HepG2 (cell line): ENCODE measurements around the gene SPARC. TPM values are rescaled to one million over a fixed set of nuclear protein-coding genes. Genes with fewer than 3 reads are reported as not detected.

Source experiments
- ATAC-seq: fragments of 200-7000 bp; cut with Tn5 transposase; 3 replicates; pipeline ENCODE4 v1.9.1; 2020; ENCODE audit warnings: mild to moderate bottlenecking, moderate library complexity
- BruUV-seq: library from RNA; stranded (reverse); fragments of 400-500 nt; replicated peaks from 2 replicates; lab custom pipeline; 2021; lab: Mats Ljungman, UMichigan
- CTCF ChIA-PET: fragments of 300-600 bp; formaldehyde crosslinking; extraction: SDS; loops from one replicate; lab custom pipeline; 2021; ENCODE audit warnings: low total read pairs, inconsistent platforms, low intra/inter-chr PET ratio; lab: Yijun Ruan, JAX
- POLR2A ChIA-PET: fragments of 350-600 bp; sonication (Branson Sonifier 250); formaldehyde crosslinking; loops from one replicate; lab custom pipeline; 2020; ENCODE audit warnings: antibody characterized with exemption, inconsistent platforms; lab: Yijun Ruan, JAX
- DNase-seq: peaks from one replicate; pipeline ENCODE4 v3.0.0-alpha.2; 2015; ENCODE audit warnings: low spot score
- FAIRE-seq: peaks from 3 replicates; lab custom pipeline; 2011; peaks lifted over from hg19 to GRCh38; lab: Jason Lieb, UNC
- H2AFZ ChIP-seq: one replicate; pipeline ENCODE4 v1.6.1; 2011; ENCODE audit warnings: low read length, inconsistent platforms
- H3K27ac ChIP-seq: fragments of 300-600 bp; 3 replicates; pipeline ENCODE4 v1.8.0; 2011; ENCODE audit warnings: mixed run types, mild to moderate bottlenecking, mixed read lengths, low read length, inconsistent platforms; ENCODE audit not compliant: insufficient read depth; ENCODE audit errors: extremely low read length
- H3K27me3 ChIP-seq, 2 experiments: fragments of 200-600 bp in 1 of 2; 2 replicates in 1 of 2; 3 replicates in 1 of 2; pipeline versions ENCODE4 v1.6.0 to v1.8.0; 2011; ENCODE audit warnings: low read length in 2 of 2, mild to moderate bottlenecking in 2 of 2, moderate library complexity in 2 of 2, inconsistent platforms in 1 of 2; ENCODE audit not compliant: insufficient read depth in 2 of 2, control insufficient read depth in 1 of 2
- H3K36me3 ChIP-seq, 2 experiments: fragments of 200-600 bp in 1 of 2; replicated peaks in 1 of 2; 2 replicates in 1 of 2; 3 replicates in 1 of 2; pipeline versions ENCODE4 v1.5.1 to v1.8.0; 2011; ENCODE audit warnings: low read length in 2 of 2, inconsistent platforms in 1 of 2; ENCODE audit not compliant: insufficient read depth in 2 of 2, control insufficient read depth in 1 of 2
- H3K4me1 ChIP-seq: 2 replicates; pipeline ENCODE4 v1.5.1; 2012; ENCODE audit warnings: low read length, inconsistent platforms; ENCODE audit not compliant: insufficient read depth
- H3K4me2 ChIP-seq: 2 replicates; pipeline ENCODE4 v1.6.0; 2011; ENCODE audit warnings: low read depth, low read length, inconsistent platforms
- H3K4me3 ChIP-seq, 3 experiments: fragments of 200-600 bp in 1 of 3; sonication (generic), shearing (Covaris generic) in 1 of 3; replicated peaks in 1 of 3; 2 replicates each; pipeline ENCODE4 v1.5.1; 2011 to 2016; ENCODE audit warnings: low read length in 3 of 3, inconsistent platforms in 2 of 3, low read depth in 2 of 3, mild to moderate bottlenecking in 2 of 3, control low read depth in 1 of 3, mixed read lengths in 1 of 3; ENCODE audit not compliant: insufficient read depth in 1 of 3
- H3K79me2 ChIP-seq: one replicate; pipeline ENCODE4 v1.6.1; 2011; ENCODE audit warnings: low read length, inconsistent platforms; ENCODE audit not compliant: insufficient read depth
- H3K9ac ChIP-seq: 2 replicates; pipeline ENCODE4 v1.6.0; 2011; ENCODE audit warnings: mild to moderate bottlenecking, low read depth, low read length, inconsistent platforms; ENCODE audit not compliant: insufficient read depth
- H3K9me3 ChIP-seq: 2 replicates; pipeline ENCODE4 v1.5.1; 2012; ENCODE audit warnings: mild to moderate bottlenecking, low read length
- H4K20me1 ChIP-seq: 2 replicates; pipeline ENCODE4 v1.6.0; 2011; ENCODE audit warnings: inconsistent platforms, mild to moderate bottlenecking, low read length, moderate library complexity; ENCODE audit not compliant: insufficient read depth
- PHF5A ChIP-seq: IDR thresholded peaks from one replicate; pipeline ENCODE4 v1.6.1; 2018; ENCODE audit warnings: low read depth, missing genetic modification reagents; ENCODE audit not compliant: unreplicated experiment
- SRSF4 ChIP-seq: fragments of 200-400 bp; formaldehyde crosslinking; IDR thresholded peaks from one replicate; pipeline ENCODE4 v1.6.1; 2018; ENCODE audit warnings: mild to moderate bottlenecking, low read depth, low read length, moderate library complexity; ENCODE audit not compliant: poor library complexity, severe bottlenecking
- WGBS: methylation state at CpG from one replicate; pipeline ENCODE4 v1.1.6; 2017; ENCODE audit warnings: low lambda C conversion rate; 5-methylcytosine and 5-hydroxymethylcytosine counted together
- in situ Hi-C: cut with HindIII; loops from 2 replicates; pipeline ENCODE4 v1.10.0; 2017; ENCODE audit warnings: low pct_unique_long_range_greater_than_20kb; ENCODE audit not compliant: extremely low pct_ligation_motif_present
- intact Hi-C: fragments of 100-400 bp; cut with micrococcal nuclease; formaldehyde crosslinking; loops from one replicate; pipeline ENCODE4 v1.10.0; 2022; ENCODE audit not compliant: unreplicated experiment
- polyA plus RNA-seq, 8 experiments: library from polyadenylated mRNA; depleted of rRNA in 3 of 8; stranded (reverse) in 7 of 8; unstranded in 1 of 8; fragments of >200 nt; fragmentation: Illumina TruSeq in 4 of 8; extraction: Trizol in 4 of 8; gene quantifications; 2 replicates each; pipeline versions ENCODE4 v1.2.1 to v1.2.3, GENCODE V29; 2011 to 2016; ENCODE audit warnings: low read depth in 4 of 8, missing spikeins in 1 of 8, mixed read lengths in 1 of 8; ENCODE audit not compliant: insufficient read depth in 1 of 8
- total RNA-seq, 5 experiments: library from RNA; depleted of rRNA; stranded (reverse); fragments of >200 nt; fragmentation: Illumina TruSeq; extraction: Trizol; gene quantifications; 2 replicates each; pipeline ENCODE4 v1.2.3, GENCODE V29; 2016; ENCODE audit warnings: low read depth in 1 of 5
- TF ChIP-seq, protein P1 (sequence below): sonication (generic); formaldehyde crosslinking; IDR thresholded peaks from 2 replicates; pipeline ENCODE4 v1.8.1; 2023; ENCODE audit warnings: missing genetic modification reagents, inconsistent platforms, borderline replicate concordance
- TF ChIP-seq, protein P2 (sequence below): sonication (generic); formaldehyde crosslinking; IDR thresholded peaks from 2 replicates; pipeline ENCODE4 v1.5.0; 2020; ENCODE audit warnings: mild to moderate bottlenecking, missing genetic modification reagents
- TF ChIP-seq, protein P3 (sequence below): sonication (generic); formaldehyde crosslinking; IDR thresholded peaks from 2 replicates; pipeline ENCODE4 v1.9.0; 2021; ENCODE audit warnings: mild to moderate bottlenecking, missing genetic modification reagents

Gene SPARC
- total and polyA plus RNA-seq, 2 of the 13 experiments (the other 11 are each of a cell fraction or from before 2014, with no cell fraction given) = 76.7 to 192 TPM

DNA sequence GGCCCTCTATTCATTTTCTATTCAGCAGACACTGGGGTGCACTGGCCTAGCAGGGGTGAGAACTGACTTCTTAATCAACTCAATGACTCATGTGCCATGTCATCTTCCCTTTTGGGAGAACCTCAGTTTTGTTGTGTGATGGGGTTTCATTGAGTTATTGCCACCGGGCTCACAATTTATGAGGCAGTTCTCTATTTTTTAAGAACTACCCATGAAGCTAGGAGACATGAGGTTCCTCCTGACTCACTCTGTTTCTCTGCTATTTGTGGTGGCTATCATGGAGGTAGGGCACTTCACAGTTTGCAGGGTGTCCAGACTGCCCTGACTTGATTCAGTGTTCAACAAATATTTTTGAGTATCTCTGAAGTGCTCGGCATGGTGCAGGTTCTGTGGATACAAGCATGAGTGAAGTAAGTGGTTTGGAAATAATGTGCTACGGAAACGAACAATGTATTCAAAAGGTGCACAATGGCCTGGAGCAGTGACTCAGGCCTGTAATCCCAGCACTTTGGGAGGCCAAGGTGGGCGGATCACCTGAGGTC lies 39.3 kb downstream of the SPARC start:
- ChIA-PET CTCF (no interaction called here), POLR2A (no interaction called here)
- Histone ChIP-seq H3K9ac (no peak overlapping the region), H3K27me3 (peaks cover 2 to 14% of the 10 kb centered on the region in 2 experiments; a peak in 3 of 5 replicates), H3K27ac (no peak overlapping the region), H3K79me2 (no peaks in the 10 kb centered on the region), H4K20me1 (no peaks in the 10 kb centered on the region), H3K4me1 (no peaks in the 10 kb centered on the region), H3K4me3 (no peak overlapping the region), H3K9me3 (no peaks in the 10 kb centered on the region), H3K36me3 (no peaks in the 10 kb centered on the region), H2AFZ (no peak overlapping the region), H3K4me2 (no peak overlapping the region)
- FAIRE-seq (no peak), DNase-seq (no peak), ATAC-seq (no peak)
- in situ Hi-C loops (no loop called here), intact Hi-C loops (no loop called here)
- BruUV-seq = no TSS peak
- 17% methylated on average over 5 of the region's 5 CpGs for WGBS
- TF ChIP-seq, protein P1, sequence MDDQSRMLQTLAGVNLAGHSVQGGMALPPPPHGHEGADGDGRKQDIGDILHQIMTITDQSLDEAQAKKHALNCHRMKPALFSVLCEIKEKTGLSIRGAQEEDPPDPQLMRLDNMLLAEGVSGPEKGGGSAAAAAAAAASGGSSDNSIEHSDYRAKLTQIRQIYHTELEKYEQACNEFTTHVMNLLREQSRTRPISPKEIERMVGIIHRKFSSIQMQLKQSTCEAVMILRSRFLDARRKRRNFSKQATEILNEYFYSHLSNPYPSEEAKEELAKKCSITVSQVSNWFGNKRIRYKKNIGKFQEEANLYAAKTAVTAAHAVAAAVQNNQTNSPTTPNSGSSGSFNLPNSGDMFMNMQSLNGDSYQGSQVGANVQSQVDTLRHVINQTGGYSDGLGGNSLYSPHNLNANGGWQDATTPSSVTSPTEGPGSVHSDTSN (CRISPR knock-in tag) = no peak
- TF ChIP-seq, protein P2, sequence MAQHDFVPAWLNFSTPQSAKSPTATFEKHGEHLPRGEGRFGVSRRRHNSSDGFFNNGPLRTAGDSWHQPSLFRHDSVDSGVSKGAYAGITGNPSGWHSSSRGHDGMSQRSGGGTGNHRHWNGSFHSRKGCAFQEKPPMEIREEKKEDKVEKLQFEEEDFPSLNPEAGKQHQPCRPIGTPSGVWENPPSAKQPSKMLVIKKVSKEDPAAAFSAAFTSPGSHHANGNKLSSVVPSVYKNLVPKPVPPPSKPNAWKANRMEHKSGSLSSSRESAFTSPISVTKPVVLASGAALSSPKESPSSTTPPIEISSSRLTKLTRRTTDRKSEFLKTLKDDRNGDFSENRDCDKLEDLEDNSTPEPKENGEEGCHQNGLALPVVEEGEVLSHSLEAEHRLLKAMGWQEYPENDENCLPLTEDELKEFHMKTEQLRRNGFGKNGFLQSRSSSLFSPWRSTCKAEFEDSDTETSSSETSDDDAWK (CRISPR knock-in tag) = no peak
- TF ChIP-seq PHF5A (CRISPR knock-in tag) (no peak), SRSF4 (no peak)
- TF ChIP-seq, protein P3, sequence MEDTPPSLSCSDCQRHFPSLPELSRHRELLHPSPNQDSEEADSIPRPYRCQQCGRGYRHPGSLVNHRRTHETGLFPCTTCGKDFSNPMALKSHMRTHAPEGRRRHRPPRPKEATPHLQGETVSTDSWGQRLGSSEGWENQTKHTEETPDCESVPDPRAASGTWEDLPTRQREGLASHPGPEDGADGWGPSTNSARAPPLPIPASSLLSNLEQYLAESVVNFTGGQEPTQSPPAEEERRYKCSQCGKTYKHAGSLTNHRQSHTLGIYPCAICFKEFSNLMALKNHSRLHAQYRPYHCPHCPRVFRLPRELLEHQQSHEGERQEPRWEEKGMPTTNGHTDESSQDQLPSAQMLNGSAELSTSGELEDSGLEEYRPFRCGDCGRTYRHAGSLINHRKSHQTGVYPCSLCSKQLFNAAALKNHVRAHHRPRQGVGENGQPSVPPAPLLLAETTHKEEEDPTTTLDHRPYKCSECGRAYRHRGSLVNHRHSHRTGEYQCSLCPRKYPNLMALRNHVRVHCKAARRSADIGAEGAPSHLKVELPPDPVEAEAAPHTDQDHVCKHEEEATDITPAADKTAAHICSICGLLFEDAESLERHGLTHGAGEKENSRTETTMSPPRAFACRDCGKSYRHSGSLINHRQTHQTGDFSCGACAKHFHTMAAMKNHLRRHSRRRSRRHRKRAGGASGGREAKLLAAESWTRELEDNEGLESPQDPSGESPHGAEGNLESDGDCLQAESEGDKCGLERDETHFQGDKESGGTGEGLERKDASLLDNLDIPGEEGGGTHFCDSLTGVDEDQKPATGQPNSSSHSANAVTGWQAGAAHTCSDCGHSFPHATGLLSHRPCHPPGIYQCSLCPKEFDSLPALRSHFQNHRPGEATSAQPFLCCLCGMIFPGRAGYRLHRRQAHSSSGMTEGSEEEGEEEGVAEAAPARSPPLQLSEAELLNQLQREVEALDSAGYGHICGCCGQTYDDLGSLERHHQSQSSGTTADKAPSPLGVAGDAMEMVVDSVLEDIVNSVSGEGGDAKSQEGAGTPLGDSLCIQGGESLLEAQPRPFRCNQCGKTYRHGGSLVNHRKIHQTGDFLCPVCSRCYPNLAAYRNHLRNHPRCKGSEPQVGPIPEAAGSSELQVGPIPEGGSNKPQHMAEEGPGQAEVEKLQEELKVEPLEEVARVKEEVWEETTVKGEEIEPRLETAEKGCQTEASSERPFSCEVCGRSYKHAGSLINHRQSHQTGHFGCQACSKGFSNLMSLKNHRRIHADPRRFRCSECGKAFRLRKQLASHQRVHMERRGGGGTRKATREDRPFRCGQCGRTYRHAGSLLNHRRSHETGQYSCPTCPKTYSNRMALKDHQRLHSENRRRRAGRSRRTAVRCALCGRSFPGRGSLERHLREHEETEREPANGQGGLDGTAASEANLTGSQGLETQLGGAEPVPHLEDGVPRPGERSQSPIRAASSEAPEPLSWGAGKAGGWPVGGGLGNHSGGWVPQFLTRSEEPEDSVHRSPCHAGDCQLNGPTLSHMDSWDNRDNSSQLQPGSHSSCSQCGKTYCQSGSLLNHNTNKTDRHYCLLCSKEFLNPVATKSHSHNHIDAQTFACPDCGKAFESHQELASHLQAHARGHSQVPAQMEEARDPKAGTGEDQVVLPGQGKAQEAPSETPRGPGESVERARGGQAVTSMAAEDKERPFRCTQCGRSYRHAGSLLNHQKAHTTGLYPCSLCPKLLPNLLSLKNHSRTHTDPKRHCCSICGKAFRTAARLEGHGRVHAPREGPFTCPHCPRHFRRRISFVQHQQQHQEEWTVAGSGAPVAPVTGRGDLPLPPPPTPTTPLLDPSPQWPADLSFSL (CRISPR knock-in tag) = no peak
